GM18909 (cell line): ENCODE measurements around the gene TBC1D12.

ENCODE experiments used
- ATAC-seq: cut with Tn5 transposase; IDR thresholded peaks from one replicate; pipeline ENCODE4 v1.9.1; 2021; ENCODE audit warnings: mild to moderate bottlenecking; ENCODE audit not compliant: unreplicated experiment, poor library complexity

Gene TBC1D12

GRCh38 chr10:94443047-94443446 lies 40.7 kb downstream of the TBC1D12 start:
- no peak for ATAC-seq

- no peak for ATAC-seq
These were observed 41.2 kb downstream of the TBC1D12 start for GRCh38 chr10:94443549-94443948.

- no peak for ATAC-seq
These were observed 48.4 kb downstream of the TBC1D12 start for GRCh38 chr10:94450782-94451181.

GRCh38 chr10:94451883-94452519 lies 49.7 kb downstream of the TBC1D12 start:
- ATAC-seq, result no peak

- no peak for ATAC-seq
These were observed 54.6 kb downstream of the TBC1D12 start for GRCh38 chr10:94456942-94457341.

GRCh38 chr10:94459385-94459784 lies 57.0 kb downstream of the TBC1D12 start:
- no peak for ATAC-seq

- no peak for ATAC-seq
These were observed 59.2 kb downstream of the TBC1D12 start for GRCh38 chr10:94461503-94461902.

- ATAC-seq, result no peak
These were observed 59.8 kb downstream of the TBC1D12 start for GRCh38 chr10:94462130-94462529.

GRCh38 chr10:94465684-94466083 lies 63.3 kb downstream of the TBC1D12 start:
- ATAC-seq, result no peak

- ATAC-seq, result no peak
These were observed 79.1 kb downstream of the TBC1D12 start for GRCh38 chr10:94481410-94481809.

- no peak for ATAC-seq
These were observed 81.6 kb downstream of the TBC1D12 start for GRCh38 chr10:94483970-94484369.

- no peak for ATAC-seq
These were observed 82.8 kb downstream of the TBC1D12 start for GRCh38 chr10:94485094-94485493.

- no peak for ATAC-seq
These were observed 85.2 kb downstream of the TBC1D12 start for GRCh38 chr10:94487575-94487974.

GRCh38 chr10:94489107-94489506 lies 86.8 kb downstream of the TBC1D12 start:
- ATAC-seq, result no peak

GRCh38 chr10:94489976-94490788 lies 87.8 kb downstream of the TBC1D12 start:
- no peak for ATAC-seq

GRCh38 chr10:94490789-94491039 lies 88.4 kb downstream of the TBC1D12 start:
- no peak for ATAC-seq

- ATAC-seq, result no peak
These were observed 91.1 kb downstream of the TBC1D12 start for GRCh38 chr10:94493463-94493862.

GRCh38 chr10:94496010-94496409 lies 93.7 kb downstream of the TBC1D12 start:
- peak; percentile 52 for ATAC-seq

GRCh38 chr10:94496646-94497045 lies 94.3 kb downstream of the TBC1D12 start:
- ATAC-seq, result no peak

GRCh38 chr10:94500063-94500462 lies 97.7 kb downstream of the TBC1D12 start:
- no peak for ATAC-seq

- ATAC-seq, result no peak
These were observed 119.2 kb downstream of the TBC1D12 start for GRCh38 chr10:94521276-94522250.
